G401.6 (cell line): ENCODE data around the gene TANC1.
"Not testable (repeated sequence)": the region's sequence is repeated elsewhere in the genome, so short reads cannot be mapped to it uniquely, and the experiment has no call there.

Experiments
- FAIRE-seq: peaks from 2 replicates; lab custom pipeline; 2012; peaks lifted over from hg19 to GRCh38; lab: Jason Lieb, UNC

The TANC1 gene

GRCh38 chr2:159090514-159091201 lies 122.2 kb downstream of the TANC1 start:
- no peak for FAIRE-seq

GRCh38 chr2:159091381-159091780 lies 122.9 kb downstream of the TANC1 start:
- no peak for FAIRE-seq

GRCh38 chr2:159091976-159092375 lies 123.5 kb downstream of the TANC1 start:
- no peak for FAIRE-seq

- FAIRE-seq, result no peak
Measured at GRCh38 chr2:159093497-159093896, 125.1 kb downstream of the TANC1 start.

GRCh38 chr2:159094173-159094737 lies 125.8 kb downstream of the TANC1 start:
- no peak for FAIRE-seq

GRCh38 chr2:159095813-159096212 lies 127.4 kb downstream of the TANC1 start:
- FAIRE-seq, result no peak

- FAIRE-seq, result not testable (repeated sequence)
Measured at GRCh38 chr2:159096302-159096855, 127.9 kb downstream of the TANC1 start.

- FAIRE-seq, result no peak
Measured at GRCh38 chr2:159096901-159097300, 128.5 kb downstream of the TANC1 start.

- FAIRE-seq, result no peak
Measured at GRCh38 chr2:159098361-159098760, 129.9 kb downstream of the TANC1 start.

- no peak for FAIRE-seq
Measured at GRCh38 chr2:159098921-159099411, 130.5 kb downstream of the TANC1 start.

GRCh38 chr2:159101755-159102489 lies 133.5 kb downstream of the TANC1 start:
- no peak for FAIRE-seq

GRCh38 chr2:159103411-159103810 lies 135.0 kb downstream of the TANC1 start:
- FAIRE-seq, result no peak

- FAIRE-seq, result no peak
Measured at GRCh38 chr2:159106109-159106508, 137.7 kb downstream of the TANC1 start.

- FAIRE-seq, result no peak
Measured at GRCh38 chr2:159108181-159108893, 139.9 kb downstream of the TANC1 start.

GRCh38 chr2:159109517-159109916 lies 141.1 kb downstream of the TANC1 start:
- no peak for FAIRE-seq

- FAIRE-seq, result no peak
Measured at GRCh38 chr2:159110784-159111183, 142.3 kb downstream of the TANC1 start.

- FAIRE-seq, result no peak
Measured at GRCh38 chr2:159111346-159111927, 143.0 kb downstream of the TANC1 start.

- no peak for FAIRE-seq
Measured at GRCh38 chr2:159114835-159115234, 146.4 kb downstream of the TANC1 start.

- FAIRE-seq, result no peak
Measured at GRCh38 chr2:159116922-159117321, 148.5 kb downstream of the TANC1 start.

GRCh38 chr2:159117658-159118057 lies 149.2 kb downstream of the TANC1 start:
- no peak for FAIRE-seq

- FAIRE-seq, result peak; percentile 84
Measured at GRCh38 chr2:159118115-159118858, 149.8 kb downstream of the TANC1 start.
